C4-2B (cell line): Measurements from ENCODE around the gene ATXN3L.

Experiments used
- CTCF ChIP-seq: fragments of 450-650 bp; conservative IDR thresholded peaks from 2 replicates; pipeline ENCODE4 v1.5.1; 2017; ENCODE audit warnings: mild to moderate bottlenecking
- ZFX ChIP-seq: fragments of 450-650 bp; IDR thresholded peaks from 2 replicates; pipeline ENCODE4 v1.6.1; 2017

DNA sequence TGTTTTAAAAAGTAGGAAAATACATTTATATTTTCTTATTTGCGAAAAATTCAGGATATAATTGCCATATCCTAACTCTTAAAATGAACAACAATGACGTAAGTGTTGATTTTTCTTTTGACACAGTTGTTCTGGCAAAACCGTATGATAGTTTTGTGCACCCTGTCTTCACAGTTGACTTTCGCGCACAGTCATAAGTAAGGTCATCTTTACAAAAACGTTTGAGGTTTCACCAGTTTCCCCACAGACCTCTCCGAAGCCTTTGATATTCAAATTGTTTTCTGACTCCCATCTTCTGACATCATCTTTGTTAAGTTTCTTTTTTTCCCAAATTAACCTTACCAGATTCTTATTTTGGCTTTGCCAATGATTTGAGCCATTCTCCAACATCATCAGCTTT is 48.1 kb upstream of the ATXN3L start:
- TF ChIP-seq CTCF (no peak), ZFX (no peak)
